Hepatocyte (in vitro differentiated cells): ENCODE measurements around the gene FKBP7.

Source experiments
- EZH2 ChIP-seq: fragments of 200-600 bp; sonication (generic); IDR thresholded peaks from 2 replicates; pipeline ENCODE4 v1.6.1; 2016; ENCODE audit warnings: antibody characterized with exemption, mild to moderate bottlenecking, borderline replicate concordance
- TF ChIP-seq, protein P1 (sequence below): fragments of 200-600 bp; sonication (generic); IDR thresholded peaks from 2 replicates; pipeline ENCODE4 v1.5.1; 2016; ENCODE audit warnings: antibody characterized with exemption, mild to moderate bottlenecking; ENCODE audit not compliant: poor library complexity

DNA sequence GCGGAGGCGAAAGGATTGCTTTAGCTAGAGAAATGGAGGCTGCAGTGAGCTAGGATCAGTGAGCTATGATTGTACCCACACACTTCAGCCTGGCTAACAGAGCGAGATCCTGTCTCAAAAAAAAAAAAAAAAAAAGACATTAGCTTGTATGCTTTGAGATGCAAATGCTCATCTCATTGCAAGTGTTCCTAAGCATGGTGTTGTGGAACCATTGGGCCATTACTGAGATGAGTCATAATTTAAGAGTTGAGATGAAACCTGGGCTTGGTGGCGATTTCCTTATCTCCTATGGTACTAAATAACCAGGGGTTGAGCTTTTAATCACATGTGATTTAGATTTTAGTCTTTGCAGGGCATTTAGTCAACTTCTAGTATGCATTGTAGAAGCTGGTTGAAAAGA lies 4.0 kb upstream of the FKBP7 start:
- TF ChIP-seq, protein P1, sequence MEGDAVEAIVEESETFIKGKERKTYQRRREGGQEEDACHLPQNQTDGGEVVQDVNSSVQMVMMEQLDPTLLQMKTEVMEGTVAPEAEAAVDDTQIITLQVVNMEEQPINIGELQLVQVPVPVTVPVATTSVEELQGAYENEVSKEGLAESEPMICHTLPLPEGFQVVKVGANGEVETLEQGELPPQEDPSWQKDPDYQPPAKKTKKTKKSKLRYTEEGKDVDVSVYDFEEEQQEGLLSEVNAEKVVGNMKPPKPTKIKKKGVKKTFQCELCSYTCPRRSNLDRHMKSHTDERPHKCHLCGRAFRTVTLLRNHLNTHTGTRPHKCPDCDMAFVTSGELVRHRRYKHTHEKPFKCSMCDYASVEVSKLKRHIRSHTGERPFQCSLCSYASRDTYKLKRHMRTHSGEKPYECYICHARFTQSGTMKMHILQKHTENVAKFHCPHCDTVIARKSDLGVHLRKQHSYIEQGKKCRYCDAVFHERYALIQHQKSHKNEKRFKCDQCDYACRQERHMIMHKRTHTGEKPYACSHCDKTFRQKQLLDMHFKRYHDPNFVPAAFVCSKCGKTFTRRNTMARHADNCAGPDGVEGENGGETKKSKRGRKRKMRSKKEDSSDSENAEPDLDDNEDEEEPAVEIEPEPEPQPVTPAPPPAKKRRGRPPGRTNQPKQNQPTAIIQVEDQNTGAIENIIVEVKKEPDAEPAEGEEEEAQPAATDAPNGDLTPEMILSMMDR: no peak
- TF ChIP-seq EZH2: no peak
